ENCODE results near the gene CLNK.

- TF ChIP-seq CTCF (IDR thresholded peaks at IDR 0.05) = no peak
- no peak for TF ChIP-seq POLR2A (IDR thresholded peaks at IDR 0.05)
- no peak for TF ChIP-seq POLR2AphosphoS5 (IDR thresholded peaks at IDR 0.05; ENCODE audit: insufficient read depth in 1 of 2, low read depth in 1 of 2)
These were observed 79.5 kb downstream of the CLNK start for GRCh38 chr4:10605031-10605430.
